HG02678 (cell line): ENCODE data around the gene COL28A1.
A peak's percentile ranks its signal among the peaks of the same experiment; 100 is the strongest.

ENCODE experiments used
- ATAC-seq: cut with Tn5 transposase; IDR thresholded peaks from one replicate; pipeline ENCODE4 v1.9.1; 2021; ENCODE audit warnings: mild to moderate bottlenecking, moderate library complexity; ENCODE audit not compliant: unreplicated experiment

COL28A1 gene

GRCh38 chr7:7344583-7344982, 191.1 kb downstream of the COL28A1 start:
- no peak for ATAC-seq

- no peak for ATAC-seq
Measured at GRCh38 chr7:7335909-7336308, 199.8 kb downstream of the COL28A1 start.

GRCh38 chr7:7335215-7335614, 200.5 kb downstream of the COL28A1 start:
- ATAC-seq = no peak

GRCh38 chr7:7333610-7334009, 202.1 kb downstream of the COL28A1 start:
- no peak for ATAC-seq

- no peak for ATAC-seq
Measured at GRCh38 chr7:7331523-7331922, 204.2 kb downstream of the COL28A1 start.

GRCh38 chr7:7330997-7331396, 204.7 kb downstream of the COL28A1 start:
- no peak for ATAC-seq

GRCh38 chr7:7329326-7329725, 206.3 kb downstream of the COL28A1 start:
- ATAC-seq = no peak

GRCh38 chr7:7327423-7327822, 208.2 kb downstream of the COL28A1 start:
- no peak for ATAC-seq

- no peak for ATAC-seq
Measured at GRCh38 chr7:7324698-7325097, 211.0 kb downstream of the COL28A1 start.

- no peak for ATAC-seq
Measured at GRCh38 chr7:7323921-7324320, 211.8 kb downstream of the COL28A1 start.

- ATAC-seq = peak; percentile 59
Measured at GRCh38 chr7:7323352-7323751, 212.3 kb downstream of the COL28A1 start.

GRCh38 chr7:7321681-7322080, 214.0 kb downstream of the COL28A1 start:
- peak; percentile 95 for ATAC-seq

GRCh38 chr7:7318601-7319000, 217.1 kb downstream of the COL28A1 start:
- no peak for ATAC-seq

- ATAC-seq = no peak
Measured at GRCh38 chr7:7317850-7318249, 217.8 kb downstream of the COL28A1 start.

- ATAC-seq = no peak
Measured at GRCh38 chr7:7315851-7316250, 219.8 kb downstream of the COL28A1 start.

- no peak for ATAC-seq
Measured at GRCh38 chr7:7312323-7312722, 223.3 kb downstream of the COL28A1 start.

GRCh38 chr7:7311001-7311400, 224.7 kb downstream of the COL28A1 start:
- ATAC-seq = no peak

GRCh38 chr7:7309203-7309602, 226.5 kb downstream of the COL28A1 start:
- ATAC-seq = no peak
